C4-2B (cell line): Measurements from ENCODE around the gene RTN4R.

Experiments used
- H3K27ac ChIP-seq: fragments of 450-650 bp; 2 replicates; pipeline ENCODE4 v1.5.1; 2017
- ZFX ChIP-seq: fragments of 450-650 bp; IDR thresholded peaks from 2 replicates; pipeline ENCODE4 v1.6.1; 2017
- TF ChIP-seq, protein P1 (sequence below): fragments of 450-650 bp; conservative IDR thresholded peaks from 2 replicates; pipeline ENCODE4 v1.5.1; 2017; ENCODE audit warnings: mild to moderate bottlenecking

RTN4R gene

DNA sequence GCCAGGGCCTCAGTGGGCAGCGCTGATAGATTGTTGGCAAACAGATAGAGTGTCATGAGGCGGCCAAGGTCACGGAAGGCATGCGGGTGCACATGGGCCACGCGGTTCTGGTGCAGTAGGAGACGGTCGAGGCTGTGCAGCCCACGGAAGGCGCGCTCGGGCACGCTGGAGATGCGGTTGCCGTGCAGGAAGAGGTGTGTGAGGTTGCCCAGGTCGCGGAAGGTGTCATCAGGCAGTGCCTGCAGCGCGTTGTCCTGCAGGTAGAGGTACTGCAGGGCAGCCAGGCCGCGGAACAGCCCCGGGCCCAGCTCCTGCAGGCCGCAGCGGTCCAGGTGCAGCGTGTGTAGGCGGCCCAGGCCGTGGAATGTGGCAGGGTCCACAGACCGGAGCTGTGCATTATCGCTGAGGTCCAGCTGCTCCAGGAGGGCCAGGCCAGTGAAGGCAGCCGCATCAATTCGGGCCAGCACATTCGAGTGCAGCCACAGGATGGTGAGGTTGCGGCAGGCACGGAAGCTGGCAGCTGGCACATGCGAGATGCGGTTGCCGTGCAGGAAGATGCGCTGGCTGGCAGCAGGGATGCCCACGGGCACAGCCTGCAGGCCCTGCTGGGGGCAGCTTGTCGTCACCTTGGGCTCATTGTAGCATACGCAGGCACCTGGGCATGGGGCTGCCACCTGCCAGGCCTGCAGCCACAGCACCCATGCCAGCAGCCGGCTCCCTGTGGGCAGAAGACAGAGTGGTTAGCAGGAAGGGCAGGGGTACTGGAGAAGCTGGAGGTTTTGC, 25.5 kb downstream of the RTN4R start:
- peak overlapping the region; percentile 63 for H3K27ac ChIP-seq
- TF ChIP-seq, protein P1, sequence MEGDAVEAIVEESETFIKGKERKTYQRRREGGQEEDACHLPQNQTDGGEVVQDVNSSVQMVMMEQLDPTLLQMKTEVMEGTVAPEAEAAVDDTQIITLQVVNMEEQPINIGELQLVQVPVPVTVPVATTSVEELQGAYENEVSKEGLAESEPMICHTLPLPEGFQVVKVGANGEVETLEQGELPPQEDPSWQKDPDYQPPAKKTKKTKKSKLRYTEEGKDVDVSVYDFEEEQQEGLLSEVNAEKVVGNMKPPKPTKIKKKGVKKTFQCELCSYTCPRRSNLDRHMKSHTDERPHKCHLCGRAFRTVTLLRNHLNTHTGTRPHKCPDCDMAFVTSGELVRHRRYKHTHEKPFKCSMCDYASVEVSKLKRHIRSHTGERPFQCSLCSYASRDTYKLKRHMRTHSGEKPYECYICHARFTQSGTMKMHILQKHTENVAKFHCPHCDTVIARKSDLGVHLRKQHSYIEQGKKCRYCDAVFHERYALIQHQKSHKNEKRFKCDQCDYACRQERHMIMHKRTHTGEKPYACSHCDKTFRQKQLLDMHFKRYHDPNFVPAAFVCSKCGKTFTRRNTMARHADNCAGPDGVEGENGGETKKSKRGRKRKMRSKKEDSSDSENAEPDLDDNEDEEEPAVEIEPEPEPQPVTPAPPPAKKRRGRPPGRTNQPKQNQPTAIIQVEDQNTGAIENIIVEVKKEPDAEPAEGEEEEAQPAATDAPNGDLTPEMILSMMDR: no peak

DNA sequence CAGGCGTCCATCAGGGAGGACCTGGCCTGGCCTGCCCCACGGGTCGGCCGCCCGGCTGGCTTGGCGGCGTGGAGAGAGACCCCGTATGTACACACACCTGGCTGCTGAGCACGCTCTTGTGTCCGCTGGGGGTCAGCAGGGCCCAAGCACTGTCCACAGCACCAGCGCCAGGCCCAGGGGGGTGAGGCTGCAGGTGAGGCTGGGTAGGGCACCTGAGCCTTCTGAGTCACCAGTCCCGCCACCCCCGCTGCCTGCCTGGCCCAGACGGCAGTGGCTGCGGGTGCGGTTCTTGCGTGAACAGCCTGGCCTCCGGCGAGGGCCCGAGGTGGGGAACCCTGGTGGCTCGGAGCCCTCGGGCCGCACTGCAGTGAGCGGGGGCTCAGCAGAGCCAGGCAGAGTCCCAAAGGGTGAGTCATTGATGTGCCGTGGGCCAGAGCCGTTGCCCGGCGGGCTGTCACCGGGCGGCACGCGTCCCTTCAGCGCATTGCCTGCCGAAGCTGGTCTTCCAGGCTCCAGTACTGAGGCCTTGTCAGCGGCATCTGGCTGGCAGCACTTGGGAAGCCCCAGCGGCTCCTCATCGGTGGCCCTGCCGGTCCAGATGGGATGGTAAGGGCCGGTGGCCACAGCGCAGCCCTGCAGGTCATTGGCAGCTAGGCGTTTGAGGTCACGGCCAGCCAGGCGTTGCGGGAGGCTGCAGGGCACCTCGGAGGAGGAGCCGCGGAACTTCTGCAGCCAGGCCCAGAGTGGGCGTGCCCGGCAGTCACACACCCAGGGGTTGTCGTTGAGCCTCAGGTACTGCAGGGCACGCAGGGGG, 26.3 kb downstream of the RTN4R start:
- TF ChIP-seq, protein P1: no peak
- TF ChIP-seq ZFX: no peak
- H3K27ac ChIP-seq: no peak overlapping the region

DNA sequence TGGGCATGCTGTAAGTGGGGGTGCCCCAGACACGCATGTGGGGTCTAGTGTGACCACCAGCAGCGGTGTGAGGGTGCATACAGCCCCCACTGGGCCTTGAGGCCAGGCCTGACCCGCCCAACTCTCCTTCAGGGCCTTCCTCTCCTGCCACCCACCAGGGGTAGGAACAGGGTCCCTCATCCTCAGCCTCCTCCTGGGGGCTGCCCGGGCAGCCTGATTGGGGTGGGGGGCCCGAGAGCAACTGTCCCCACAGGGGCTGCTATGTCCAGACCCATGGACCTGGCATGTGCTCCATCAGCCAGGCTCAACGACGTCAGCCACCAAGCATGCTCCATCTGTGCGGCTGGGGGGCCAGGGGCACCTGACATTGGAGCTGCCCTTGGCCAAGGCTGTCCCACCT, 27.2 kb downstream of the RTN4R start:
- H3K27ac ChIP-seq: no peak overlapping the region
- TF ChIP-seq ZFX: no peak

DNA sequence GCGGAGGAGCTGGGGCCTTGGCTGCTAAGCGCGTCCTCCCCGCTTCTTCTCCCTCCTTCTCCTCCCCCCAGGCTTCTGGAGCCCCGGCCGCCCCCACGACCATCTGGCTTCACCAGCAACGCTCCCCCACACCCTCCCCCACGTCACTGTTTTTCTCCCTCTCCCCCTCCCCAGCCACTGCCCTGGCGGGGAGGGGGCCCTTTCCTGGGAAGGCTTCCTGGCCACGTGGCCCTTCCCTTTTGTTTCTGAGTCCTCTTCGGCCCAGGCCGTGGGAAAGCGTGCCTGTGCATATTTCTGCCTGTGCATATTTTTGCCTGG, 27.7 kb downstream of the RTN4R start:
- TF ChIP-seq, protein P1: no peak
- TF ChIP-seq ZFX: no peak
- H3K27ac ChIP-seq: no peak overlapping the region

DNA sequence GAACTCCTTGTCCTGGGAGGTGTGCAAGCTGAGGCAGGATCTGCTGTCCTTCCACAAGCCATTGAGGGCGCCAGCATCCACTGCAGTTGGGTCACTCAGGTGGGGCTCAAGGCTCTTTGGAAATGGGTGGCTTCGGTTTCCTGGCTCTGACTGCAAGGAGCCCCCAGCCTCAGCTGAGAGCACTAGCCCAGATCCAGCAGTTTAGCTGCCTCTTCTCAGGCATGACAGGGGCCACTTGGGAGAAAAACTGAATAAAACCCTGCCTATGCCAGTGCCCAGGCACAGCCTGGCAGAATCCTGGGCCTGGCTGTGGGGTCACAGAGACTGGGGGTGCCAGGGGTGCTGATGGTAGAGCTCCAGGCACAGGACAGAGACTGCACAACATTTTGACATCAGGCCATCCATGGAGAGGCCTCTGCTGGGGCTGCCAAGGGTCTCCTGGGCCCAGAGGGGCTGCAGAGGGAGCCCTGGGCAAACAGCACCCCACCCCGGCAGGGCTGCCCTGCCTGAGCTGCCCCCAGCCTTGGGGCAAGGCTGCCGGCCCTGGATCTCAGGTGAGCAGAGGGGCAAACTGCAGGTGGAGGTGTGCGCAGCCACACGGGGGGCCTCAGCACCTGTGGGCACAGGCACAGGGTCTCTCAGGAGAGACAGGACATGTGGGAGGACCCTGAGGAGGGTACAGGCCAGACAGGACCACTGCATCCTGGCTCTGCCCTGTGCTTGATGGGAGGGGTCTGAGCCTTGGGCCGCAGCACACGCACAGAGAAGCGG, 28.3 kb downstream of the RTN4R start:
- no peak overlapping the region for H3K27ac ChIP-seq
- no peak for TF ChIP-seq ZFX
- TF ChIP-seq, protein P1: no peak

DNA sequence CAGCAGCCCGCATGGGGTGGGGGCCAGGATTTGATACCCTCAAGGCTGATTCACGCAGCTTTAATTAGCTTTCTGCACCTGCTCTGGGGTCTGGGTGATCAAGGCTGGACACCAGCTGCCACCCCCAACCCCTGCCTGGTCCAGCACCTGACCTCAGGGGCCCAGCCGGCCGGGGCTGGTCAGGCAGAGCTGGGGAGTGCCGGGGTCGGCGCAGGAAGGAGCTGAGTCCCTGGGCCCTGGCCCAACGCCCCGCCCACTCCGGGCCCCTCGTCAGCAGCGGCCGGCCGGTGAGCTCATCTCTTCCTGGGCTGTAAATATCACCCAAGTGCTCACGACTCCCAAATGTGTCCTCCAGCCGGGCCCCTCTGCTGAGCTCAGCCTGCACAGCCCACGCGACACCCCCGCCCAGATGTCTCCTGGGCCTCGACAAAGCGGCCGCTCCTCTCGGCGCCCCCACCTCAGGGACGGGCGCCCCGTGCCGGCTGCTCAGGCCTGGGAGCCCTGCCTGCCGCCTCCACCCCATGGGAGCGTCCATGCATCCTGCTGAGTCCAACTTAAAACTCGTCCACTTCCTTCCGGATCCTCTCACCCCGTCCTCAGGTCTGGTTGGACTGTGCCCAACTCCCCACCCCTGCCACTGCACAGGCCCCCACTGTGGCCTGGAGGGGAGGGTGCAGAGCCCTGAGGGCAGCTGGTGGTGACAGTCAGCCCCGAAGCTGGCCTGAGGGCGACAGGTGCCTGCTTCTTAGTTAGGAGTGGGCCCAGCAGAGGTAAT, 29.0 kb downstream of the RTN4R start:
- no peak overlapping the region; the same call in 1 of the 2 replicates for H3K27ac ChIP-seq
- no peak for TF ChIP-seq ZFX
- TF ChIP-seq, protein P1: no peak; the same call in 1 of the 2 replicates

DNA sequence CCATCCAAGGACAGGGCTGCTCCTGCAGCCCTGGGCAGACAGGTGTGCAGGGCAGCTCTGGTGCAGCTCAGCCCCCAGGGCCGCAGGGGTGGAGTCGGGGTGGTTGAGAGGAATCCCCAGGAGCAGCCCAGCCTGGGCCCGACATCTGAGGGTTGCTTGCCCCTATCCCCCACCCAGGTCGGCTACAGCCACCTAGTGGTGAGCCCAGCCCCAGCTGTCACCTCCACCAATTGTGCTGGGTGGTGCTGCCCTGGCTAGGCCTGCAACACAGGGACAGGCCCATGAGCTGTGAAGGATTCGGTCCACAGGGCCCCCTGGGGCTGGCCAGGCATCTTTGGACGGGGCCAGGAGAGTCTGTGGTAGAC, 29.6 kb downstream of the RTN4R start:
- TF ChIP-seq, protein P1: peak; percentile 85
- no peak for TF ChIP-seq ZFX
- no peak overlapping the region; the same call in 1 of the 2 replicates for H3K27ac ChIP-seq
